GM23338 (cell line): Measurements from ENCODE around the gene GSTM2. TPM values are rescaled to one million over a fixed set of nuclear protein-coding genes. Genes with fewer than 3 reads are reported as not detected.

ENCODE experiments used
- ATAC-seq: fragments of 200-7000 bp; cut with Tn5 transposase; 3 replicates; pipeline ENCODE4 v1.9.1; 2020
- DNase-seq: peaks from one replicate; pipeline ENCODE4 v3.0.0-alpha.2; 2015; ENCODE audit warnings: low spot score
- H2AFZ ChIP-seq: fragments of 200-600 bp; sonication (generic); 2 replicates; pipeline ENCODE4 v1.8.0; 2016; ENCODE audit warnings: antibody characterized with exemption, mild to moderate bottlenecking, moderate library complexity
- H3F3A ChIP-seq: fragments of 200-600 bp; sonication (generic); replicated peaks from 2 replicates; pipeline ENCODE4 v1.8.0; 2017; ENCODE audit warnings: antibody characterized with exemption, mixed run types, low read depth
- H3K27ac ChIP-seq: fragments of 200-600 bp; sonication (generic); 2 replicates; pipeline ENCODE4 v1.6.1; 2016; ENCODE audit warnings: low read depth
- H3K27me3 ChIP-seq: fragments of 200-600 bp; sonication (generic); 2 replicates; pipeline ENCODE4 v1.8.0; 2016; ENCODE audit warnings: mild to moderate bottlenecking, mixed run types, moderate library complexity; ENCODE audit not compliant: insufficient read depth
- H3K36me3 ChIP-seq: fragments of 200-600 bp; sonication (generic); 2 replicates; pipeline ENCODE4 v1.8.0; 2016; ENCODE audit warnings: mild to moderate bottlenecking; ENCODE audit not compliant: insufficient read depth
- H3K4me1 ChIP-seq: fragments of 200-600 bp; sonication (generic); 2 replicates; pipeline ENCODE4 v1.8.0; 2016; ENCODE audit warnings: mild to moderate bottlenecking, moderate library complexity; ENCODE audit not compliant: insufficient read depth
- H3K4me2 ChIP-seq: fragments of 200-600 bp; sonication (generic); 2 replicates; pipeline ENCODE4 v1.7.1; 2017; ENCODE audit warnings: mixed run types
- H3K4me3 ChIP-seq: fragments of 200-600 bp; sonication (generic); 2 replicates; pipeline ENCODE4 v1.6.1; 2016; ENCODE audit warnings: mixed run types
- H3K79me2 ChIP-seq: fragments of 200-600 bp; sonication (generic); replicated peaks from 2 replicates; pipeline ENCODE4 v1.8.0; 2017; ENCODE audit warnings: mild to moderate bottlenecking; ENCODE audit not compliant: insufficient read depth
- H3K9me2 ChIP-seq: fragments of 200-600 bp; sonication (generic); 2 replicates; pipeline ENCODE4 v1.8.0; 2017; ENCODE audit not compliant: insufficient read depth
- H4K20me1 ChIP-seq: fragments of 200-600 bp; sonication (generic); replicated peaks from 2 replicates; pipeline ENCODE4 v1.8.0; 2017; ENCODE audit warnings: mild to moderate bottlenecking; ENCODE audit not compliant: insufficient read depth
- H3K27ac Mint-ChIP-seq: 2 replicates; pipeline ENCODE4 v1.8.0; 2020; ENCODE audit warnings: inconsistent platforms, mild to moderate bottlenecking, moderate library complexity, mixed read lengths
- H3K27me3 Mint-ChIP-seq: 3 replicates; pipeline ENCODE4 v1.8.0; 2022; ENCODE audit warnings: low read depth, mild to moderate bottlenecking, moderate library complexity, mixed read lengths, inconsistent platforms; ENCODE audit not compliant: insufficient read depth, poor library complexity
- H3K36me3 Mint-ChIP-seq: 3 replicates; pipeline ENCODE4 v1.8.0; 2021; ENCODE audit warnings: low read depth, mild to moderate bottlenecking, inconsistent platforms, moderate library complexity, mixed read lengths
- H3K4me1 Mint-ChIP-seq: 3 replicates; pipeline ENCODE4 v1.8.0; 2020; ENCODE audit warnings: mild to moderate bottlenecking, inconsistent platforms, mixed read lengths
- H3K4me3 Mint-ChIP-seq: 3 replicates; pipeline ENCODE4 v1.8.0; 2021; ENCODE audit warnings: moderate library complexity, mild to moderate bottlenecking, inconsistent platforms, mixed read lengths
- H3K9me3 Mint-ChIP-seq: 3 replicates; pipeline ENCODE4 v1.8.0; 2020; ENCODE audit warnings: moderate library complexity, mild to moderate bottlenecking, inconsistent platforms, mixed read lengths
- CREB1 ChIP-seq: fragments of 250-450 bp; sonication (Bioruptor Pico); IDR thresholded peaks from 2 replicates; pipeline ENCODE4 v1.5.0; 2020; ENCODE audit warnings: low read depth, mild to moderate bottlenecking, moderate library complexity
- EZH2 ChIP-seq: fragments of 200-600 bp; sonication (generic); IDR thresholded peaks from one replicate; pipeline ENCODE4 v1.8.0; 2017; ENCODE audit warnings: antibody characterized with exemption, mild to moderate bottlenecking, low read depth; ENCODE audit not compliant: unreplicated experiment
- EZH2phosphoT487 ChIP-seq: fragments of 200-600 bp; sonication (generic); IDR thresholded peaks from one replicate; pipeline ENCODE4 v1.8.1; 2018; ENCODE audit warnings: antibody characterized with exemption; ENCODE audit not compliant: unreplicated experiment
- JUNB ChIP-seq: IDR thresholded peaks from one replicate; pipeline ENCODE4 v1.6.1; 2016; ENCODE audit warnings: antibody characterized with exemption; ENCODE audit not compliant: unreplicated experiment
- NANOG ChIP-seq: IDR thresholded peaks from 2 replicates; pipeline ENCODE4 v1.6.1; 2016; ENCODE audit warnings: antibody characterized with exemption, borderline replicate concordance
- POLR2AphosphoS5 ChIP-seq: IDR thresholded peaks from 2 replicates; pipeline ENCODE4 v1.6.1; 2016; ENCODE audit warnings: antibody characterized with exemption, low read depth
- STAT1 ChIP-seq: IDR thresholded peaks from one replicate; pipeline ENCODE4 v1.6.1; 2016; ENCODE audit warnings: antibody characterized with exemption; ENCODE audit not compliant: unreplicated experiment
- ZNF114 ChIP-seq: fragments of 250-450 bp; sonication (Bioruptor Pico); IDR thresholded peaks from 2 replicates; pipeline ENCODE4 v1.5.0; 2020; ENCODE audit warnings: mild to moderate bottlenecking, moderate library complexity
- ZNF331 ChIP-seq: fragments of 250-450 bp; sonication (Bioruptor Pico); IDR thresholded peaks from 2 replicates; pipeline ENCODE4 v1.5.0; 2020; ENCODE audit warnings: low read depth, mild to moderate bottlenecking, moderate library complexity
- polyA plus RNA-seq: library from polyadenylated mRNA; unstranded; fragments of >200 nt; fragmentation: Nextera tagmentation; extraction: Ambion mirVana; gene quantifications from 2 replicates; pipeline ENCODE4 v1.2.1, GENCODE V29; 2016
- total RNA-seq: library from RNA; depleted of rRNA; stranded (reverse); fragments of >200 nt; shearing (Covaris generic); gene quantifications from 2 replicates; pipeline ENCODE4 v1.2.3, GENCODE V29; 2014
- TF ChIP-seq, protein P1 (sequence below), 2 experiments: fragments of 200-600 bp in 1 of 2; sonication (generic) in 1 of 2; conservative IDR thresholded peaks; 2 replicates each; pipeline versions ENCODE4 v1.5.1 to v1.6.1; 2016 to 2017; ENCODE audit warnings: antibody characterized with exemption in 2 of 2, low read depth in 2 of 2, mild to moderate bottlenecking in 2 of 2, moderate library complexity in 1 of 2
- TF ChIP-seq, protein P2 (sequence below): IDR thresholded peaks from one replicate; pipeline ENCODE4 v1.6.1; 2018; ENCODE audit warnings: antibody characterized with exemption; ENCODE audit not compliant: unreplicated experiment
- TF ChIP-seq, protein P3 (sequence below): fragments of 250-450 bp; sonication (Bioruptor Pico); IDR thresholded peaks from 2 replicates; pipeline ENCODE4 v1.5.0; 2020; ENCODE audit warnings: mild to moderate bottlenecking, moderate library complexity
- TF ChIP-seq, protein P4 (sequence below): IDR thresholded peaks from 2 replicates; pipeline ENCODE4 v1.6.1; 2016; ENCODE audit warnings: antibody characterized with exemption

Gene GSTM2
- total and polyA plus RNA-seq, 2 experiments from 2014 or later, result 8.9 to 16.0 TPM

DNA sequence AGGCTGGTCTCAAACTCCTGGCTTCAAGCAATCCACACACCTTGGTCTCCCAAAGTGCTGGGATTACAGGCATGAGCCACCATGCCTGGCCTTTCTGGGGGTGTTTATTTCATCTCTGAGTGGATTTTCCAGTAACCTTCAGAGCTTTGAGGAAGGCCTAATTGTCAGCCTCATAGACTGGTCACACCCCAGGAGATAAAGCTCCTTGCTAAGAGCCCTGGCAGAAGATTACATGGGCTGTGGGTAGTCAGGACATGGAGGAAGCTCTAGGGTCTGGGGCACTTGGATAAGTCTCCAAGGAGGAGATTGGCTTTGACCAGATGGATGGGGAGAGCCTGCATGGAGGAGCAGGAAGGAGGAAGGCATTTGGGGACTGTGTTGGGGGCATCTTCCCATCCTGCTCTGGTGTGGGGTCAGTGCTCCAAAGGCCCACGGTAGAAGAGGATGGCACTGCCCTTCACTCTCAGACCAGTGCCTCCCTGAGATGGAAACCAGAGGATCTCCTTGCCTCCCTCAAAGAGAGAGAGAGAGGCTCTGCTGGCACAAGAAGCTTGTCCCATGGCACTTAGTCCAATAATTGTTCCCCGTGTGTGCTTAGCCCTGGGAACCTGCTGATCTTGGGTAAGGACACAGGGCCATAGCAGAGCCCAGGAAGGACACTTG lies 26.6 kb upstream of the GSTM2 start:
- Mint-ChIP-seq H3K4me3 (no peak overlapping the region), H3K27me3 (peaks cover 17% of the 10 kb centered on the region), H3K9me3 (no peaks in the 10 kb centered on the region), H3K36me3 (no peaks in the 10 kb centered on the region), H3K27ac (no peak overlapping the region; the same call in 1 of the 2 replicates), H3K4me1 (peaks cover 8% of the 10 kb centered on the region)
- no peak overlapping the region for H3K4me3 ChIP-seq
- H4K20me1 ChIP-seq, result no peaks in the 10 kb centered on the region; the same call in 1 of the 2 replicates
- H3K27ac ChIP-seq, result no peak overlapping the region
- H3K27me3 ChIP-seq, result no peaks in the 10 kb centered on the region
- 0 out of 2 replicates have a peak, but pooled peaks cover 8% of the 10 kb centered on the region for H3F3A ChIP-seq
- no peaks in the 10 kb centered on the region for H3K36me3 ChIP-seq
- H3K79me2 ChIP-seq, result no peaks in the 10 kb centered on the region
- no peak for DNase-seq
- no peaks in the 10 kb centered on the region for H3K9me2 ChIP-seq
- no peak overlapping the region for H2AFZ ChIP-seq
- no peak for TF ChIP-seq POLR2AphosphoS5
- no peak for TF ChIP-seq NANOG
- TF ChIP-seq, protein P1, sequence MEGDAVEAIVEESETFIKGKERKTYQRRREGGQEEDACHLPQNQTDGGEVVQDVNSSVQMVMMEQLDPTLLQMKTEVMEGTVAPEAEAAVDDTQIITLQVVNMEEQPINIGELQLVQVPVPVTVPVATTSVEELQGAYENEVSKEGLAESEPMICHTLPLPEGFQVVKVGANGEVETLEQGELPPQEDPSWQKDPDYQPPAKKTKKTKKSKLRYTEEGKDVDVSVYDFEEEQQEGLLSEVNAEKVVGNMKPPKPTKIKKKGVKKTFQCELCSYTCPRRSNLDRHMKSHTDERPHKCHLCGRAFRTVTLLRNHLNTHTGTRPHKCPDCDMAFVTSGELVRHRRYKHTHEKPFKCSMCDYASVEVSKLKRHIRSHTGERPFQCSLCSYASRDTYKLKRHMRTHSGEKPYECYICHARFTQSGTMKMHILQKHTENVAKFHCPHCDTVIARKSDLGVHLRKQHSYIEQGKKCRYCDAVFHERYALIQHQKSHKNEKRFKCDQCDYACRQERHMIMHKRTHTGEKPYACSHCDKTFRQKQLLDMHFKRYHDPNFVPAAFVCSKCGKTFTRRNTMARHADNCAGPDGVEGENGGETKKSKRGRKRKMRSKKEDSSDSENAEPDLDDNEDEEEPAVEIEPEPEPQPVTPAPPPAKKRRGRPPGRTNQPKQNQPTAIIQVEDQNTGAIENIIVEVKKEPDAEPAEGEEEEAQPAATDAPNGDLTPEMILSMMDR (conservative IDR thresholded peaks at IDR 0.05; ENCODE audit: low read depth in 2 of 2), result no peak
- no peak for TF ChIP-seq CREB1 (CRISPR knock-in tag)
- TF ChIP-seq, protein P2, sequence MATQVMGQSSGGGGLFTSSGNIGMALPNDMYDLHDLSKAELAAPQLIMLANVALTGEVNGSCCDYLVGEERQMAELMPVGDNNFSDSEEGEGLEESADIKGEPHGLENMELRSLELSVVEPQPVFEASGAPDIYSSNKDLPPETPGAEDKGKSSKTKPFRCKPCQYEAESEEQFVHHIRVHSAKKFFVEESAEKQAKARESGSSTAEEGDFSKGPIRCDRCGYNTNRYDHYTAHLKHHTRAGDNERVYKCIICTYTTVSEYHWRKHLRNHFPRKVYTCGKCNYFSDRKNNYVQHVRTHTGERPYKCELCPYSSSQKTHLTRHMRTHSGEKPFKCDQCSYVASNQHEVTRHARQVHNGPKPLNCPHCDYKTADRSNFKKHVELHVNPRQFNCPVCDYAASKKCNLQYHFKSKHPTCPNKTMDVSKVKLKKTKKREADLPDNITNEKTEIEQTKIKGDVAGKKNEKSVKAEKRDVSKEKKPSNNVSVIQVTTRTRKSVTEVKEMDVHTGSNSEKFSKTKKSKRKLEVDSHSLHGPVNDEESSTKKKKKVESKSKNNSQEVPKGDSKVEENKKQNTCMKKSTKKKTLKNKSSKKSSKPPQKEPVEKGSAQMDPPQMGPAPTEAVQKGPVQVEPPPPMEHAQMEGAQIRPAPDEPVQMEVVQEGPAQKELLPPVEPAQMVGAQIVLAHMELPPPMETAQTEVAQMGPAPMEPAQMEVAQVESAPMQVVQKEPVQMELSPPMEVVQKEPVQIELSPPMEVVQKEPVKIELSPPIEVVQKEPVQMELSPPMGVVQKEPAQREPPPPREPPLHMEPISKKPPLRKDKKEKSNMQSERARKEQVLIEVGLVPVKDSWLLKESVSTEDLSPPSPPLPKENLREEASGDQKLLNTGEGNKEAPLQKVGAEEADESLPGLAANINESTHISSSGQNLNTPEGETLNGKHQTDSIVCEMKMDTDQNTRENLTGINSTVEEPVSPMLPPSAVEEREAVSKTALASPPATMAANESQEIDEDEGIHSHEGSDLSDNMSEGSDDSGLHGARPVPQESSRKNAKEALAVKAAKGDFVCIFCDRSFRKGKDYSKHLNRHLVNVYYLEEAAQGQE, result no peak
- TF ChIP-seq STAT1, result no peak
- TF ChIP-seq EZH2, result no peak
- TF ChIP-seq, protein P3, sequence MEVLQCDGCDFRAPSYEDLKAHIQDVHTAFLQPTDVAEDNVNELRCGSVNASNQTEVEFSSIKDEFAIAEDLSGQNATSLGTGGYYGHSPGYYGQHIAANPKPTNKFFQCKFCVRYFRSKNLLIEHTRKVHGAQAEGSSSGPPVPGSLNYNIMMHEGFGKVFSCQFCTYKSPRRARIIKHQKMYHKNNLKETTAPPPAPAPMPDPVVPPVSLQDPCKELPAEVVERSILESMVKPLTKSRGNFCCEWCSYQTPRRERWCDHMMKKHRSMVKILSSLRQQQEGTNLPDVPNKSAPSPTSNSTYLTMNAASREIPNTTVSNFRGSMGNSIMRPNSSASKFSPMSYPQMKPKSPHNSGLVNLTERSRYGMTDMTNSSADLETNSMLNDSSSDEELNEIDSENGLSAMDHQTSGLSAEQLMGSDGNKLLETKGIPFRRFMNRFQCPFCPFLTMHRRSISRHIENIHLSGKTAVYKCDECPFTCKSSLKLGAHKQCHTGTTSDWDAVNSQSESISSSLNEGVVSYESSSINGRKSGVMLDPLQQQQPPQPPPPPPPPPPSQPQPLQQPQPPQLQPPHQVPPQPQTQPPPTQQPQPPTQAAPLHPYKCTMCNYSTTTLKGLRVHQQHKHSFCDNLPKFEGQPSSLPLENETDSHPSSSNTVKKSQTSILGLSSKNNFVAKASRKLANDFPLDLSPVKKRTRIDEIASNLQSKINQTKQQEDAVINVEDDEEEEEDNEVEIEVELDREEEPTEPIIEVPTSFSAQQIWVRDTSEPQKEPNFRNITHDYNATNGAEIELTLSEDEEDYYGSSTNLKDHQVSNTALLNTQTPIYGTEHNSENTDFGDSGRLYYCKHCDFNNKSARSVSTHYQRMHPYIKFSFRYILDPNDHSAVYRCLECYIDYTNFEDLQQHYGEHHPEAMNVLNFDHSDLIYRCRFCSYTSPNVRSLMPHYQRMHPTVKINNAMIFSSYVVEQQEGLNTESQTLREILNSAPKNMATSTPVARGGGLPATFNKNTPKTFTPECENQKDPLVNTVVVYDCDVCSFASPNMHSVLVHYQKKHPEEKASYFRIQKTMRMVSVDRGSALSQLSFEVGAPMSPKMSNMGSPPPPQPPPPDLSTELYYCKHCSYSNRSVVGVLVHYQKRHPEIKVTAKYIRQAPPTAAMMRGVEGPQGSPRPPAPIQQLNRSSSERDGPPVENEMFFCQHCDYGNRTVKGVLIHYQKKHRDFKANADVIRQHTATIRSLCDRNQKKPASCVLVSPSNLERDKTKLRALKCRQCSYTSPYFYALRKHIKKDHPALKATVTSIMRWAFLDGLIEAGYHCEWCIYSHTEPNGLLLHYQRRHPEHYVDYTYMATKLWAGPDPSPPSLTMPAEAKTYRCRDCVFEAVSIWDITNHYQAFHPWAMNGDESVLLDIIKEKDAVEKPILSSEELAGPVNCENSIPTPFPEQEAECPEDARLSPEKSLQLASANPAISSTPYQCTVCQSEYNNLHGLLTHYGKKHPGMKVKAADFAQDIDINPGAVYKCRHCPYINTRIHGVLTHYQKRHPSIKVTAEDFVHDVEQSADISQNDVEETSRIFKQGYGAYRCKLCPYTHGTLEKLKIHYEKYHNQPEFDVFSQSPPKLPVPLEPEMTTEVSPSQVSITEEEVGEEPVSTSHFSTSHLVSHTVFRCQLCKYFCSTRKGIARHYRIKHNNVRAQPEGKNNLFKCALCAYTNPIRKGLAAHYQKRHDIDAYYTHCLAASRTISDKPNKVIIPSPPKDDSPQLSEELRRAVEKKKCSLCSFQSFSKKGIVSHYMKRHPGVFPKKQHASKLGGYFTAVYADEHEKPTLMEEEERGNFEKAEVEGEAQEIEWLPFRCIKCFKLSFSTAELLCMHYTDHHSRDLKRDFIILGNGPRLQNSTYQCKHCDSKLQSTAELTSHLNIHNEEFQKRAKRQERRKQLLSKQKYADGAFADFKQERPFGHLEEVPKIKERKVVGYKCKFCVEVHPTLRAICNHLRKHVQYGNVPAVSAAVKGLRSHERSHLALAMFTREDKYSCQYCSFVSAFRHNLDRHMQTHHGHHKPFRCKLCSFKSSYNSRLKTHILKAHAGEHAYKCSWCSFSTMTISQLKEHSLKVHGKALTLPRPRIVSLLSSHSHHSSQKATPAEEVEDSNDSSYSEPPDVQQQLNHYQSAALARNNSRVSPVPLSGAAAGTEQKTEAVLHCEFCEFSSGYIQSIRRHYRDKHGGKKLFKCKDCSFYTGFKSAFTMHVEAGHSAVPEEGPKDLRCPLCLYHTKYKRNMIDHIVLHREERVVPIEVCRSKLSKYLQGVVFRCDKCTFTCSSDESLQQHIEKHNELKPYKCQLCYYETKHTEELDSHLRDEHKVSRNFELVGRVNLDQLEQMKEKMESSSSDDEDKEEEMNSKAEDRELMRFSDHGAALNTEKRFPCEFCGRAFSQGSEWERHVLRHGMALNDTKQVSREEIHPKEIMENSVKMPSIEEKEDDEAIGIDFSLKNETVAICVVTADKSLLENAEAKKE (CRISPR knock-in tag), result no peak
- TF ChIP-seq, protein P4, sequence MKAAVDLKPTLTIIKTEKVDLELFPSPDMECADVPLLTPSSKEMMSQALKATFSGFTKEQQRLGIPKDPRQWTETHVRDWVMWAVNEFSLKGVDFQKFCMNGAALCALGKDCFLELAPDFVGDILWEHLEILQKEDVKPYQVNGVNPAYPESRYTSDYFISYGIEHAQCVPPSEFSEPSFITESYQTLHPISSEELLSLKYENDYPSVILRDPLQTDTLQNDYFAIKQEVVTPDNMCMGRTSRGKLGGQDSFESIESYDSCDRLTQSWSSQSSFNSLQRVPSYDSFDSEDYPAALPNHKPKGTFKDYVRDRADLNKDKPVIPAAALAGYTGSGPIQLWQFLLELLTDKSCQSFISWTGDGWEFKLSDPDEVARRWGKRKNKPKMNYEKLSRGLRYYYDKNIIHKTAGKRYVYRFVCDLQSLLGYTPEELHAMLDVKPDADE, result no peak
- TF ChIP-seq ZNF331 (CRISPR knock-in tag), result no peak
- TF ChIP-seq EZH2phosphoT487, result no peak
- no peak for TF ChIP-seq ZNF114 (CRISPR knock-in tag)
- no peak for TF ChIP-seq JUNB
- H3K4me1 ChIP-seq, result peaks cover 6% of the 10 kb centered on the region
- no peak for ATAC-seq
- H3K4me2 ChIP-seq, result no peak overlapping the region
